K562 (cell line): ENCODE results near the gene INMT. TPM values are rescaled to one million over a fixed set of nuclear protein-coding genes. Genes with fewer than 3 reads are reported as not detected.

Experiments used
- ATAC-seq: fragments of 200-7000 bp; cut with Tn5 transposase; 3 replicates; pipeline ENCODE4 v1.9.1; 2020; ENCODE audit warnings: moderate library complexity
- BruUV-seq: library from RNA; stranded (reverse); fragments of 400-500 nt; replicated peaks from 2 replicates; lab custom pipeline; 2021; lab: Mats Ljungman, UMichigan
- CTCF ChIA-PET: fragments of 300-600 bp; formaldehyde crosslinking; extraction: SDS; loops from one replicate; lab custom pipeline; 2021; ENCODE audit warnings: low intra/inter-chr PET ratio; lab: Yijun Ruan, JAX
- POLR2A ChIA-PET: fragments of 300-600, 350-650 bp; sonication (Branson Sonifier 250); formaldehyde crosslinking; extraction: SDS; loops from one replicate; lab custom pipeline; 2021; ENCODE audit warnings: antibody characterized with exemption, inconsistent platforms; lab: Yijun Ruan, JAX
- DNase-seq, 4 experiments: peaks; one replicate each; pipeline versions ENCODE4 v3.0.0 to v3.0.0-alpha.2; 2011 to 2018; ENCODE audit warnings: low spot score in 3 of 4, mixed read lengths in 3 of 4; ENCODE audit errors: extremely low read depth in 1 of 4
- FAIRE-seq: peaks from 2 replicates; lab custom pipeline; 2011; peaks lifted over from hg19 to GRCh38; lab: Jason Lieb, UNC
- H2AFZ ChIP-seq: 2 replicates; pipeline ENCODE4 v1.6.0; 2011; ENCODE audit warnings: low read depth, low read length, control low read depth, inconsistent platforms
- H3K27ac ChIP-seq: fragments of 200-600 bp; 3 replicates; pipeline ENCODE4 v1.8.0; 2011; ENCODE audit warnings: low read depth, mild to moderate bottlenecking, control low read depth, inconsistent platforms, low read length, moderate library complexity, mixed read lengths; ENCODE audit errors: extremely low read depth
- H3K27me3 ChIP-seq, 2 experiments: fragments of 300-600 bp in 1 of 2; 2 replicates in 1 of 2; 3 replicates in 1 of 2; pipeline versions ENCODE4 v1.6.0 to v1.8.0; 2011; ENCODE audit warnings: inconsistent platforms in 2 of 2, low read length in 2 of 2, mild to moderate bottlenecking in 1 of 2, mixed read lengths in 1 of 2, moderate library complexity in 1 of 2; ENCODE audit not compliant: control insufficient read depth in 2 of 2, insufficient read depth in 2 of 2
- H3K36me3 ChIP-seq: fragments of 300-600 bp; 3 replicates; pipeline ENCODE4 v1.8.0; 2011; ENCODE audit warnings: mild to moderate bottlenecking, low read length, inconsistent platforms; ENCODE audit not compliant: control insufficient read depth, insufficient read depth
- H3K4me1 ChIP-seq, 2 experiments: fragments of 200-600 bp in 1 of 2; replicated peaks in 1 of 2; 2 replicates in 1 of 2; 3 replicates in 1 of 2; pipeline versions ENCODE4 v1.5.1 to v1.8.0; 2011; ENCODE audit warnings: inconsistent platforms in 2 of 2, low read length in 2 of 2, mild to moderate bottlenecking in 1 of 2, mixed read lengths in 1 of 2, moderate library complexity in 1 of 2; ENCODE audit not compliant: control insufficient read depth in 2 of 2, insufficient read depth in 2 of 2
- H3K4me2 ChIP-seq: 2 replicates; pipeline ENCODE4 v1.6.1; 2011; ENCODE audit warnings: low read length, control low read depth, inconsistent platforms, mixed read lengths; ENCODE audit not compliant: insufficient read depth
- H3K4me3 ChIP-seq: fragments of 200-600 bp; sonication (generic), shearing (Covaris generic); 2 replicates; pipeline ENCODE4 v1.5.1; 2016; ENCODE audit warnings: control low read depth, inconsistent platforms
- H3K79me2 ChIP-seq: fragments of 200-600 bp; 3 replicates; pipeline ENCODE4 v1.8.0; 2011; ENCODE audit warnings: low read length, inconsistent platforms; ENCODE audit not compliant: control insufficient read depth, insufficient read depth
- H3K9ac ChIP-seq, 2 experiments: 2 replicates each; pipeline versions ENCODE4 v1.6.0 to v1.6.1; 2011; ENCODE audit warnings: low read depth in 2 of 2, low read length in 2 of 2, control low read depth in 1 of 2, inconsistent platforms in 1 of 2, mild to moderate bottlenecking in 1 of 2, mixed read lengths in 1 of 2; ENCODE audit not compliant: insufficient read depth in 1 of 2
- H3K9me1 ChIP-seq: one replicate; pipeline ENCODE4 v1.6.0; 2011; ENCODE audit warnings: inconsistent platforms, mild to moderate bottlenecking, low read length, moderate library complexity; ENCODE audit not compliant: control insufficient read depth, insufficient read depth
- H3K9me3 ChIP-seq: replicated peaks from 2 replicates; pipeline ENCODE4 v1.5.1; 2011; ENCODE audit warnings: low read depth, low read length, inconsistent platforms; ENCODE audit not compliant: control insufficient read depth, insufficient read depth
- H4K20me1 ChIP-seq: replicated peaks from 2 replicates; pipeline ENCODE4 v1.6.1; 2011; ENCODE audit warnings: low read length, inconsistent platforms, mixed read lengths; ENCODE audit not compliant: control insufficient read depth, insufficient read depth
- BHLHE40 ChIP-seq: IDR thresholded peaks from 2 replicates; pipeline ENCODE4 v1.6.1; 2011; ENCODE audit warnings: low read length, improper control_type of control experiment
- L3MBTL2 ChIP-seq: fragments of 450-650 bp; IDR thresholded peaks from 2 replicates; pipeline ENCODE4 v1.6.1; 2016; ENCODE audit warnings: mild to moderate bottlenecking, moderate library complexity
- MBD1 ChIP-seq: fragments of 250-450 bp; sonication (Bioruptor Pico); IDR thresholded peaks from 2 replicates; pipeline ENCODE4 v1.8.0; 2022; ENCODE audit warnings: inconsistent platforms
- RAD51 ChIP-seq: fragments of 450-650 bp; IDR thresholded peaks from 2 replicates; pipeline ENCODE4 v1.7.1; 2016; ENCODE audit warnings: low read depth, mild to moderate bottlenecking, borderline replicate concordance
- ZBTB49 ChIP-seq: sonication (generic); formaldehyde crosslinking; IDR thresholded peaks from 2 replicates; pipeline ENCODE4 v1.8.0; 2022; ENCODE audit warnings: missing genetic modification reagents, mild to moderate bottlenecking, borderline replicate concordance
- WGBS: fragments of 100-300 bp; shearing (Covaris generic); methylation state at CpG from one replicate; pipeline ENCODE4 v1.1.6; 2016; ENCODE audit warnings: low coverage, mixed read lengths; ENCODE audit not compliant: insufficient coverage; ENCODE audit errors: missing lambda C conversion rate; 5-methylcytosine and 5-hydroxymethylcytosine counted together
- in situ Hi-C: fragments of 300-500 bp; cut with MboI; formaldehyde crosslinking; loops from 4 replicates; pipeline ENCODE4 v1.15.0; 2018; ENCODE audit warnings: inconsistent platforms, mixed read lengths
- intact Hi-C: fragments of 100-400 bp; cut with micrococcal nuclease; formaldehyde crosslinking; loops from 2 replicates; pipeline ENCODE4 v1.14.2; 2022
- polyA plus RNA-seq, 8 experiments: library from polyadenylated mRNA; depleted of rRNA in 4 of 8; stranded (reverse) in 5 of 8; unstranded in 3 of 8; fragments of >200 nt; fragmentation: Nextera tagmentation in 2 of 8; fragmentation: Illumina TruSeq in 1 of 8; extraction: Ambion mirVana in 2 of 8; extraction: Trizol in 1 of 8; gene quantifications; 2 replicates each; pipeline versions ENCODE4 v1.2.1 to v1.2.3, GENCODE V29; 2011 to 2014; ENCODE audit warnings: inconsistent platforms in 1 of 8, missing spikeins in 1 of 8
- total RNA-seq, 7 experiments: library from RNA; depleted of rRNA in 6 of 7; stranded (reverse); fragments of >200 nt in 6 of 7; fragmentation: Illumina TruSeq in 2 of 7; extraction: Trizol in 2 of 7; gene quantifications; 2 replicates each; pipeline versions ENCODE4 v1.2.1 to v1.2.3, GENCODE V29; 2011 to 2021; ENCODE audit warnings: low replicate concordance in 1 of 7
- TF ChIP-seq, protein P1 (sequence below): sonication (generic); formaldehyde crosslinking; IDR thresholded peaks from 2 replicates; pipeline ENCODE4 v1.5.0; 2020; ENCODE audit warnings: missing genetic modification reagents
- TF ChIP-seq, protein P2 (sequence below): sonication (generic); formaldehyde crosslinking; IDR thresholded peaks from 2 replicates; pipeline ENCODE4 v1.9.0; 2022; ENCODE audit warnings: mild to moderate bottlenecking, missing genetic modification reagents

Gene INMT
- total and polyA plus RNA-seq, 9 of the 15 experiments (the other 6 are each of a cell fraction or from before 2014, with no cell fraction given), result 0.04 to 0.27 TPM; not detected in 7

DNA sequence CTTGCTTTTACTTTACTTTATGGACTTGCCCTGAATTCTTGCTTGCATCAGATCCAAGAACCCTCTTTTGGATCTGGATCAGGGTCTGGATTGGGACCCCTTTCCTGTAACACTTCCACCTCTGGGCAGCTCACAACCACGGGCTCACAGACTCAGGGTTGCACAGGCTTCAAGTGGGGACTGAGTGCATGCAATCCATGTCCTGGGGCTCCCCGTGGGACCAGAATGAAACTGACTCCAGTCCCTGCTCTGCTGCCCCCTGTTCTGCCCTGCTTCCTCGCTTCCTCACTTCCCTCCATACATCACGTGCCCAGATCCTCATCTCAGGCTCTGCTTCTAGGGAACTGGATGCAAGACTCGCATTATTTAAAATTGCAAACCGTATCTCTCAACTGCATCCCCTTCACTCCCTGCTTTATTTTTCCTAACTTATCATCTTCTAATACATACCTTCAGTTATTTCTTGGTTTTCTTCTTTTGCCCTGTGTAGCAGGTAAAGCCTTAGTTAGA, 23.3 kb upstream of the INMT start:
- POLR2A ChIA-PET, result no interaction called here
- Histone ChIP-seq H3K27ac (no peak overlapping the region), H3K4me3 (no peak overlapping the region), H3K4me1 (peaks cover 4 to 5% of the 10 kb centered on the region in 2 experiments; a peak in 3 of 5 replicates), H3K9me1 (no peaks in the 10 kb centered on the region), H3K36me3 (no peaks in the 10 kb centered on the region), H4K20me1 (no peaks in the 10 kb centered on the region), H3K9ac (no peak overlapping the region), H3K79me2 (no peaks in the 10 kb centered on the region), H3K4me2 (no peak overlapping the region), H2AFZ (no peak overlapping the region), H3K27me3 (peaks cover 51 to 67% of the 10 kb centered on the region in 2 experiments), H3K9me3 (no peaks in the 10 kb centered on the region)
- no peak for DNase-seq
- FAIRE-seq, result no peak
- intact Hi-C loops (no loop called here), in situ Hi-C loops (no loop called here)
- no TSS peak for BruUV-seq
- no peak for TF ChIP-seq MBD1 (CRISPR knock-in tag)
- TF ChIP-seq, protein P1, sequence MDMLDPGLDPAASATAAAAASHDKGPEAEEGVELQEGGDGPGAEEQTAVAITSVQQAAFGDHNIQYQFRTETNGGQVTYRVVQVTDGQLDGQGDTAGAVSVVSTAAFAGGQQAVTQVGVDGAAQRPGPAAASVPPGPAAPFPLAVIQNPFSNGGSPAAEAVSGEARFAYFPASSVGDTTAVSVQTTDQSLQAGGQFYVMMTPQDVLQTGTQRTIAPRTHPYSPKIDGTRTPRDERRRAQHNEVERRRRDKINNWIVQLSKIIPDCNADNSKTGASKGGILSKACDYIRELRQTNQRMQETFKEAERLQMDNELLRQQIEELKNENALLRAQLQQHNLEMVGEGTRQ (CRISPR knock-in tag), result peak; percentile 65
- TF ChIP-seq RAD51, result 0 out of 2 replicates have a peak, but pooled peaks have one; percentile 25
- peak; percentile 67 for TF ChIP-seq BHLHE40
- TF ChIP-seq, protein P2, sequence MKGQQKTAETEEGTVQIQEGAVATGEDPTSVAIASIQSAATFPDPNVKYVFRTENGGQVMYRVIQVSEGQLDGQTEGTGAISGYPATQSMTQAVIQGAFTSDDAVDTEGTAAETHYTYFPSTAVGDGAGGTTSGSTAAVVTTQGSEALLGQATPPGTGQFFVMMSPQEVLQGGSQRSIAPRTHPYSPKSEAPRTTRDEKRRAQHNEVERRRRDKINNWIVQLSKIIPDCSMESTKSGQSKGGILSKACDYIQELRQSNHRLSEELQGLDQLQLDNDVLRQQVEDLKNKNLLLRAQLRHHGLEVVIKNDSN (CRISPR knock-in tag), result peak; percentile 67
- TF ChIP-seq L3MBTL2, result 0 out of 2 replicates have a peak, but pooled peaks have one; percentile 18
- no peak for TF ChIP-seq ZBTB49 (CRISPR knock-in tag)
- WGBS, result 6% methylated on average over 6 of the region's 6 CpGs
- CTCF ChIA-PET, result no interaction called here
- ATAC-seq, result peak; percentile 9; the same call in 2 of the 3 replicates
